Measurements from ENCODE around the gene PKIG. TPM values are rescaled to one million over a fixed set of nuclear protein-coding genes. Genes with fewer than 3 reads are reported as not detected.
A peak's percentile ranks its signal among the peaks of the same experiment; 100 is the strongest.

The PKIG gene
- total and polyA plus RNA-seq, 9 of the 15 experiments (the other 6 are each of a cell fraction or from before 2014, with no cell fraction given), result 0.13 to 7.0 (median 4.7) TPM

DNA sequence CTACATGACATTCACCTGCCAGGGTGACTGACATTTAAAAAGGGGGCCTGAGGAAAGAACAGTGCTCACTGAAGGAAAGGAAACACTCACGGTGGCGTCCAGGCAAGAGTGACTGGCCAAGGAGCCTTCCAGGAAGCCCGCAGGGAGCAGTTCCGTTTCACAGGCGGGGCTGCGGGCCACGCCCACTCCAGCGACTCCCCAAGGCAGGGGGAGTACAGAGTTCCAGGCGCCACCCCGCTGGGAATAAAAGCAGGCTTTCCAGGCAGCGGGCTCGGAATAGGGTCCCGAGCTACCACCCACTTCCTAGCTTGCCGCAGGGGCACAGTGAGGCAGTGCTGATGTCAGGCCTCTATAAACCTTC lies 34.2 kb downstream of the PKIG start (continued):
- TF ChIP-seq KLF10 (CRISPR knock-in tag; IDR thresholded peaks at IDR 0.05) (no peak), CBX2 (IDR thresholded peaks at IDR 0.05; ENCODE audit: insufficient read depth, low read length, poor library complexity, severe bottlenecking) (no peak), ETV1 (tag; conservative IDR thresholded peaks at IDR 0.05; ENCODE audit: low read depth) (peak; percentile 41; the same call in 1 of the 2 replicates), KLF6 (CRISPR knock-in tag; IDR thresholded peaks at IDR 0.05; ENCODE audit: borderline replicate concordance) (no peak), IRF2 (CRISPR knock-in tag; IDR thresholded peaks at IDR 0.05) (no peak), ZNF311 (CRISPR knock-in tag; IDR thresholded peaks at IDR 0.05) (no peak), ZNF586 (CRISPR knock-in tag; conservative IDR thresholded peaks at IDR 0.05) (no peak), TSC22D4 (tag; IDR thresholded peaks at IDR 0.05) (no peak), RFX1 (IDR thresholded peaks at IDR 0.05) (no peak), TAF9B (IDR thresholded peaks at IDR 0.05; ENCODE audit: partially characterized antibody) (no peak), ZNF24 (IDR thresholded peaks at IDR 0.05) (no peak), NFIX (CRISPR knock-in tag; IDR thresholded peaks at IDR 0.05; ENCODE audit: low read depth) (no peak), PRPF4 (IDR thresholded peaks at IDR 0.05; ENCODE audit: insufficient read depth, low read depth, low read length, poor library complexity, severe bottlenecking) (no peak), HNRNPLL (IDR thresholded peaks at IDR 0.05; ENCODE audit: low read depth, low read length, poor library complexity, severe bottlenecking) (no peak), TRIM28 (IDR thresholded peaks at IDR 0.05) (no peak), NBN (IDR thresholded peaks at IDR 0.05; ENCODE audit: low read depth) (no peak), ZNF133 (CRISPR knock-in tag; IDR thresholded peaks at IDR 0.05) (no peak), ZNF778 (CRISPR knock-in tag; IDR thresholded peaks at IDR 0.05) (no peak)
- TF ChIP-seq, protein P1, sequence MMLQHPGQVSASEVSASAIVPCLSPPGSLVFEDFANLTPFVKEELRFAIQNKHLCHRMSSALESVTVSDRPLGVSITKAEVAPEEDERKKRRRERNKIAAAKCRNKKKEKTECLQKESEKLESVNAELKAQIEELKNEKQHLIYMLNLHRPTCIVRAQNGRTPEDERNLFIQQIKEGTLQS (IDR thresholded peaks at IDR 0.05), result no peak
- TF ChIP-seq, protein P1 (CRISPR knock-in tag; conservative IDR thresholded peaks at IDR 0.05), result no peak
- TF ChIP-seq, protein P2, sequence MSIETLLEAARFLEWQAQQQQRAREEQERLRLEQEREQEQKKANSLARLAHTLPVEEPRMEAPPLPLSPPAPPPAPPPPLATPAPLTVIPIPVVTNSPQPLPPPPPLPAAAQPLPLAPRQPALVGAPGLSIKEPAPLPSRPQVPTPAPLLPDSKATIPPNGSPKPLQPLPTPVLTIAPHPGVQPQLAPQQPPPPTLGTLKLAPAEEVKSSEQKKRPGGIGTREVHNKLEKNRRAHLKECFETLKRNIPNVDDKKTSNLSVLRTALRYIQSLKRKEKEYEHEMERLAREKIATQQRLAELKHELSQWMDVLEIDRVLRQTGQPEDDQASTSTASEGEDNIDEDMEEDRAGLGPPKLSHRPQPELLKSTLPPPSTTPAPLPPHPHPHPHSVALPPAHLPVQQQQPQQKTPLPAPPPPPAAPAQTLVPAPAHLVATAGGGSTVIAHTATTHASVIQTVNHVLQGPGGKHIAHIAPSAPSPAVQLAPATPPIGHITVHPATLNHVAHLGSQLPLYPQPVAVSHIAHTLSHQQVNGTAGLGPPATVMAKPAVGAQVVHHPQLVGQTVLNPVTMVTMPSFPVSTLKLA (conservative IDR thresholded peaks at IDR 0.05), result no peak
- TF ChIP-seq, protein P3, sequence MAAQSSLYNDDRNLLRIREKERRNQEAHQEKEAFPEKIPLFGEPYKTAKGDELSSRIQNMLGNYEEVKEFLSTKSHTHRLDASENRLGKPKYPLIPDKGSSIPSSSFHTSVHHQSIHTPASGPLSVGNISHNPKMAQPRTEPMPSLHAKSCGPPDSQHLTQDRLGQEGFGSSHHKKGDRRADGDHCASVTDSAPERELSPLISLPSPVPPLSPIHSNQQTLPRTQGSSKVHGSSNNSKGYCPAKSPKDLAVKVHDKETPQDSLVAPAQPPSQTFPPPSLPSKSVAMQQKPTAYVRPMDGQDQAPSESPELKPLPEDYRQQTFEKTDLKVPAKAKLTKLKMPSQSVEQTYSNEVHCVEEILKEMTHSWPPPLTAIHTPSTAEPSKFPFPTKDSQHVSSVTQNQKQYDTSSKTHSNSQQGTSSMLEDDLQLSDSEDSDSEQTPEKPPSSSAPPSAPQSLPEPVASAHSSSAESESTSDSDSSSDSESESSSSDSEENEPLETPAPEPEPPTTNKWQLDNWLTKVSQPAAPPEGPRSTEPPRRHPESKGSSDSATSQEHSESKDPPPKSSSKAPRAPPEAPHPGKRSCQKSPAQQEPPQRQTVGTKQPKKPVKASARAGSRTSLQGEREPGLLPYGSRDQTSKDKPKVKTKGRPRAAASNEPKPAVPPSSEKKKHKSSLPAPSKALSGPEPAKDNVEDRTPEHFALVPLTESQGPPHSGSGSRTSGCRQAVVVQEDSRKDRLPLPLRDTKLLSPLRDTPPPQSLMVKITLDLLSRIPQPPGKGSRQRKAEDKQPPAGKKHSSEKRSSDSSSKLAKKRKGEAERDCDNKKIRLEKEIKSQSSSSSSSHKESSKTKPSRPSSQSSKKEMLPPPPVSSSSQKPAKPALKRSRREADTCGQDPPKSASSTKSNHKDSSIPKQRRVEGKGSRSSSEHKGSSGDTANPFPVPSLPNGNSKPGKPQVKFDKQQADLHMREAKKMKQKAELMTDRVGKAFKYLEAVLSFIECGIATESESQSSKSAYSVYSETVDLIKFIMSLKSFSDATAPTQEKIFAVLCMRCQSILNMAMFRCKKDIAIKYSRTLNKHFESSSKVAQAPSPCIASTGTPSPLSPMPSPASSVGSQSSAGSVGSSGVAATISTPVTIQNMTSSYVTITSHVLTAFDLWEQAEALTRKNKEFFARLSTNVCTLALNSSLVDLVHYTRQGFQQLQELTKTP (IDR thresholded peaks at IDR 0.05; ENCODE audit: low read depth in 1 of 2, partially characterized antibody in 2 of 2), result no peak
- TF ChIP-seq, protein P4, sequence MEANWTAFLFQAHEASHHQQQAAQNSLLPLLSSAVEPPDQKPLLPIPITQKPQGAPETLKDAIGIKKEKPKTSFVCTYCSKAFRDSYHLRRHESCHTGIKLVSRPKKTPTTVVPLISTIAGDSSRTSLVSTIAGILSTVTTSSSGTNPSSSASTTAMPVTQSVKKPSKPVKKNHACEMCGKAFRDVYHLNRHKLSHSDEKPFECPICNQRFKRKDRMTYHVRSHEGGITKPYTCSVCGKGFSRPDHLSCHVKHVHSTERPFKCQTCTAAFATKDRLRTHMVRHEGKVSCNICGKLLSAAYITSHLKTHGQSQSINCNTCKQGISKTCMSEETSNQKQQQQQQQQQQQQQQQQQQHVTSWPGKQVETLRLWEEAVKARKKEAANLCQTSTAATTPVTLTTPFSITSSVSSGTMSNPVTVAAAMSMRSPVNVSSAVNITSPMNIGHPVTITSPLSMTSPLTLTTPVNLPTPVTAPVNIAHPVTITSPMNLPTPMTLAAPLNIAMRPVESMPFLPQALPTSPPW (CRISPR knock-in tag; IDR thresholded peaks at IDR 0.05), result peak; percentile 37; the same call in 1 of the 2 replicates

Data from K562 (cell line).